ENCODE results near the gene NTN5.
"Not testable (repeated sequence)": the region's sequence is repeated elsewhere in the genome, so short reads cannot be mapped to it uniquely, and the experiment has no call there.

The NTN5 gene

GRCh38 chr19:48681127-48681470 is 8.3 kb upstream of the NTN5 start:
- H3K4me3 ChIP-seq (ENCODE audit: low read depth, low read length): no peak overlapping the region
- DNase-seq (ENCODE audit: low read depth): peak; percentile 77
- TF ChIP-seq CTCF (conservative IDR thresholded peaks at IDR 0.05; ENCODE audit: low read depth, low read length): no peak

GRCh38 chr19:48680436-48681126 is 7.8 kb upstream of the NTN5 start:
- TF ChIP-seq CTCF (conservative IDR thresholded peaks at IDR 0.05; ENCODE audit: low read depth, low read length): no peak
- DNase-seq (ENCODE audit: low read depth): no peak
- H3K4me3 ChIP-seq (ENCODE audit: low read depth, low read length): no peak overlapping the region

DNA sequence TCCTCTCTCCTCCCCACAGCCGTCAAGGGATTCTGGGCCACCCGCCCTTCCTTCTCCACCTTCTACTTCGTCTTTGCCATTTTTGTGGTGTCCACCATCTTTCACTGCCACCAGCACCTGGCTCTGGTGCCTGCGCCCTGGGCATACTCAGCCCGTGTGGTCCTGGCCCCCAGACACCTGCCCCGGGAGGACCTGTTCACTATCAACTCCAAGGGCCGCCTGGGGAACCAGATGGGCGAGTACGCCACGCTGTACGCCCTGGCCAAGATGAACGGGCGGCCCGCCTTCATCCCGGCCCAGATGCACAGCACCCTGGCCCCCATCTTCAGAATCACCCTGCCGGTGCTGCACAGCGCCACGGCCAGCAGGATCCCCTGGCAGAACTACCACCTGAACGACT is 7.2 kb upstream of the NTN5 start:
- not testable (repeated sequence) for DNase-seq (ENCODE audit: low read depth); H3K4me3 ChIP-seq (ENCODE audit: low read depth, low read length)

GRCh38 chr19:48678201-48678600 is 5.4 kb upstream of the NTN5 start:
- no peak overlapping the region for H3K4me3 ChIP-seq (ENCODE audit: low read depth, low read length)
- TF ChIP-seq CTCF (conservative IDR thresholded peaks at IDR 0.05; ENCODE audit: low read depth, low read length): no peak
- no peak for DNase-seq (ENCODE audit: low read depth)

GRCh38 chr19:48676887-48677286 is 4.1 kb upstream of the NTN5 start:
- TF ChIP-seq CTCF (conservative IDR thresholded peaks at IDR 0.05; ENCODE audit: low read depth, low read length): no peak
- no peak overlapping the region for H3K4me3 ChIP-seq (ENCODE audit: low read depth, low read length)
- DNase-seq (ENCODE audit: low read depth): no peak

DNA sequence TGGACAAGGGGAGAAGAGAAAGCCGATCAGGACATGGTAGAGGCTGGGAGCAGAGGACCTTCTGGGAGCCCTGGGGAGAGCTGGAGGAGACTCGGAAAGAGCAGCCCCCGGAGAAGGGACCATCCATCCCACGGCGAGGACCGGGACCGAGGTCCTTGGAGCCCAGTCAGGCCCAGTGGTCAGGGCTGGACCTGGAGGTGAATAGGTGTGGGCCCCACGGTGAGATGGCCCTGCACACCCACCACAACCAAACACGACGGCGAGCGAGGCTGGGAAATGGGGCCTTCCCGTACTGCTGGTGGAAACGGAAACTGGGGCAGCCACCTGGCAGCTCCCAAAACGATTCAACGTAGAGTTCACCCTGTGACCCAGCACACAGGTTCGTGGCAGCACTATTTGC is 3.7 kb upstream of the NTN5 start:
- no peak for DNase-seq (ENCODE audit: low read depth)
- no peak overlapping the region for H3K4me3 ChIP-seq (ENCODE audit: low read depth, low read length)
- TF ChIP-seq CTCF (conservative IDR thresholded peaks at IDR 0.05; ENCODE audit: low read depth, low read length): no peak

DNA sequence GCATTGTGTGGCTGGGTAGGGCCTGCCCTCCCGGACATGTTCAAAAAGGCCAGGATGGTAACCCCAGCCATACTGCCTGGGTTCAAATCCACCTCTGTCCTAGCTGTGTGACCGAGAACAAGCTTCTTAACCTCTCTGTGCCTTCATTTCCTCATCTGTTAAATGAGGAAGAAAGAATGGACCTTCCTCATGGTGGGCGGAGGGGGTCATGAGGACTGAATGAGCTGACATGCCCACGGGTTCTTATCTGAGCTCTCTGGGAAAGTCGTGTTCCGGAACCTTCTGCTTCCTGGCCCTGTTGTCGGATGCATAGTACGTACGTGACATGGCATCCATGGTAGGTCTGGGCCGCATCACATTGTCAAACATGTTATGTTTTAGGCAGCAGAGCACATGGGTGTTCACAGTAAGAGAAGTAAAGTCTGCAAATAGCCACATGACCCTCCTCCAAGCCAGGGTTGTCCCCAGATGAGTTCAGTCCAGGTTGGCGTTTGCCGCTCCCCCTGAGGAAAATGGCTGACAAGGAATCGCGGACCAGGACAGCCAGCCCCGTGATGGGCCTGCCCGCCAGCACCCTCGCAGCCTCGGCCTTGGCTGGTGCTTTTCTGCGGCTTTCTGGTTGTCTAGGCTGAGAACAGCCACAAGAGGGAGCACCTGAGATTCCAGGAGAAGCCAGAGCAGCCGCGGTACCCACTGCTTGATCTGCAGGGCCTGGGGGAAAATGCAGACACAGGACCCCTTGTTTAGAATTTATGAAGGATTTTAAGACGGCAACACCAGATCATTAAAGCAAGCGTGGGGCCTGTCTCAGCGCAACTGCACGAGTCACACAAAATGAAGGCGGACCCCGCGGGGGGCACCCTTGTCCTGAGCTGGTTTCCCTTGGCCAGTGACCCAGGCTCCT is 2.4 kb upstream of the NTN5 start:
- DNase-seq (ENCODE audit: low read depth): peak; percentile 85
- H3K4me3 ChIP-seq (ENCODE audit: low read depth, low read length): no peak overlapping the region
- TF ChIP-seq CTCF (conservative IDR thresholded peaks at IDR 0.05; ENCODE audit: low read depth, low read length): peak; percentile 88
